NCI-H2196 (cell line): ENCODE results near the gene HSPBP1.

Source experiments
- DNase-seq: peaks from one replicate; lab custom pipeline; 2025; ENCODE audit not compliant: unreplicated experiment; lab: John Stamatoyannopoulos, UW

Gene HSPBP1

GRCh38 chr19:55255618-55256423, 24.1 kb downstream of the HSPBP1 start:
- no peak for DNase-seq

- DNase-seq = no peak
Observed at GRCh38 chr19:55254625-55254977, 25.3 kb downstream of the HSPBP1 start.

- DNase-seq = peak; percentile 66
Observed at GRCh38 chr19:55253842-55254624, 25.9 kb downstream of the HSPBP1 start.

- no peak for DNase-seq
Observed at GRCh38 chr19:55252760-55253663, 26.9 kb downstream of the HSPBP1 start.

- no peak for DNase-seq
Observed at GRCh38 chr19:55251341-55252081, 28.4 kb downstream of the HSPBP1 start.

GRCh38 chr19:55250262-55251036, 29.5 kb downstream of the HSPBP1 start:
- no peak for DNase-seq

- no peak for DNase-seq
Observed at GRCh38 chr19:55249841-55250240, 30.1 kb downstream of the HSPBP1 start.

- DNase-seq = no peak
Observed at GRCh38 chr19:55248704-55249103, 31.2 kb downstream of the HSPBP1 start.

- no peak for DNase-seq
Observed at GRCh38 chr19:55248166-55248675, 31.7 kb downstream of the HSPBP1 start.

GRCh38 chr19:55247621-55248099, 32.2 kb downstream of the HSPBP1 start:
- peak; percentile 33 for DNase-seq

- no peak for DNase-seq
Observed at GRCh38 chr19:55246462-55247451, 33.2 kb downstream of the HSPBP1 start.

GRCh38 chr19:55245236-55245904, 34.5 kb downstream of the HSPBP1 start:
- no peak for DNase-seq

- DNase-seq = no peak
Observed at GRCh38 chr19:55244004-55244680, 35.8 kb downstream of the HSPBP1 start.

GRCh38 chr19:55242517-55242916, 37.4 kb downstream of the HSPBP1 start:
- DNase-seq = no peak

- no peak for DNase-seq
Observed at GRCh38 chr19:55241935-55242464, 37.9 kb downstream of the HSPBP1 start.

- no peak for DNase-seq
Observed at GRCh38 chr19:55241143-55241934, 38.6 kb downstream of the HSPBP1 start.
